Activated naive CD4-positive, alpha-beta T cell treated with anti-CD3 and anti-CD28 coated beads, Interleukin-2, amount 50 U/mL, for 24 hours (primary cell): ENCODE data around the gene CCL25.
A peak's percentile ranks its signal among the peaks of the same experiment; 100 is the strongest.

Experiments used
- H3K27ac Mint-ChIP-seq: one replicate; pipeline ENCODE4 v1.8.0; 2021; ENCODE audit warnings: mild to moderate bottlenecking, mixed read lengths
- H3K27me3 Mint-ChIP-seq: one replicate; pipeline ENCODE4 v1.8.0; 2021; ENCODE audit warnings: mixed read lengths
- H3K36me3 Mint-ChIP-seq: one replicate; pipeline ENCODE4 v1.8.0; 2021; ENCODE audit warnings: mixed read lengths
- H3K4me1 Mint-ChIP-seq: one replicate; pipeline ENCODE4 v1.8.0; 2021; ENCODE audit warnings: mixed read lengths
- H3K4me3 Mint-ChIP-seq: one replicate; pipeline ENCODE4 v1.8.0; 2021; ENCODE audit warnings: mild to moderate bottlenecking, mixed read lengths
- H3K9me3 Mint-ChIP-seq: one replicate; pipeline ENCODE4 v1.8.0; 2021; ENCODE audit warnings: mixed read lengths

Gene CCL25

DNA sequence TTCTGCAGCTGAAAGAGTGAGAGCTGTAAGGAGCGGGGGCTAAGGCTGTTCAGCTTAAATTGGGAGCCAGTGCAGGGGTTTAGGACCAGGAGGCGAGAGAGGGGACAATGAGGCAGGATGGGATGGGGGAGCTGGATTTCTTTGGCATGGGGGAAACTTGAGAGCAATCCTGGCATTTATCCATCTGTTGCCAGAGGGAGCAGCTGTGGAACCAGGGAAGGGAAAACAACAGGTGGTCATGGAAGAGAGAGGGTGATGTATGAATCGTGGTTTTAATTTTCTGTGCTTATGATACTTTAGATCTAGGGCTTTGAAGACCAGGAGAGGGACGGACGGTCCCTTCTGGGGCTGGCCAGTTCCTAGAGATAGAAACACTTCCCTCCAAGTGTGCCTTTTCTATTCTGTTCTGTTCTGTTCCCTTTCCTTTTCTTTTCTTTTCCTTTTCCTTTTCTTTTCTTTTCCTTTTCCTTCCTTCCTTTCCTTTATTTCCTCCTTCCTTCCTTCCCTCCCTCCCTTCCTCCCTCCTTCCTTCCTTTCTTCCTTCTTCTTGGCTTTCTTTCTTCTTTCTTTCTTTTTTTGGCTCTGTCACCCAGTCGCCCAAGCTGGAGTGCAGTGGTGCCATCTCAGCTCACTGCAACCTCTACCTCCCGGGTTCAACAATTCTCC, 16.0 kb upstream of the CCL25 start:
- peaks cover 4% of the 10 kb centered on the region for H3K27me3 Mint-ChIP-seq
- no peaks in the 10 kb centered on the region for H3K9me3 Mint-ChIP-seq
- H3K36me3 Mint-ChIP-seq, result no peaks in the 10 kb centered on the region
- peak overlapping the region; percentile 31 for H3K27ac Mint-ChIP-seq
- no peak overlapping the region for H3K4me3 Mint-ChIP-seq
- no peaks in the 10 kb centered on the region for H3K4me1 Mint-ChIP-seq

DNA sequence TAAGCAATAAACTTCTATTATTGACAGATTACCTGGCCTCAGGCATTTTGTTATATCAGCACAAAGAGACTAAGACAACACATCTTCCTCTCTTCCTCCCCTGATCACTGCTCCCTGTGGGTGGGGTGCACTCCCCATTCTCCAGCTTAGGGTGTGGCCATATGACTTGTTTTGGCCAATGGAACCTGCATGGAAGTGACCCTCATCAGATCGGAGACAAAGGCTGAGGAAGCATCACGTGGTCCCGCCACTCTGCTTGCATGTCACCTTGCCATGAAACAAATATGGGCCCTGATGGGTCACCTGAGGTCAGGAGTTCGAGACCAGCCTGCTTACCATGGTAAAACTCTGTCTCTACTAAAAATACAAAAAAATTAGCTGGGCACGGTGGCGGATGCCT, 13.7 kb upstream of the CCL25 start:
- H3K4me1 Mint-ChIP-seq, result no peaks in the 10 kb centered on the region
- H3K4me3 Mint-ChIP-seq, result no peak overlapping the region
- H3K9me3 Mint-ChIP-seq, result no peaks in the 10 kb centered on the region
- no peak overlapping the region for H3K27ac Mint-ChIP-seq
- peaks cover 4% of the 10 kb centered on the region for H3K27me3 Mint-ChIP-seq
- H3K36me3 Mint-ChIP-seq, result no peaks in the 10 kb centered on the region

DNA sequence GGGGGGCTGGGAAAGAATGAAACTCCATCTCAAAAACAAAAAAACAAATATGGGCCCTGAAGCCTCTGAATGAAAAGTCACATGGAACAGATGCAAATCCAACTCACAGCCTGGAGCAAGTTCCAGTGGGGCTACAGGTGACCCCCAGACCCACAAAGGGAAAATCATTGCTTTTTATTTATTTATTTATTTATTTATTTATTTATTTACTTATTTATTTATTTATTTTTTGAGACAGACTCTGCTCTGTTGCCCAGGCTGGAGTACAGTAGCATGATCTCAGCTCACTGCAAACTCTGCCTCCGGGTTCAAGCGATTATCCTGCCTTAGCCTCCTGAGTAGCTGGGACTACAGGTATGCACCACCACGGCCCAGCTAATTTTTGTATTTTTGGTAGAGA, 13.3 kb upstream of the CCL25 start:
- no peak overlapping the region for H3K27ac Mint-ChIP-seq
- peaks cover 4% of the 10 kb centered on the region for H3K27me3 Mint-ChIP-seq
- H3K9me3 Mint-ChIP-seq, result no peaks in the 10 kb centered on the region
- H3K4me3 Mint-ChIP-seq, result no peak overlapping the region
- no peaks in the 10 kb centered on the region for H3K4me1 Mint-ChIP-seq
- H3K36me3 Mint-ChIP-seq, result no peaks in the 10 kb centered on the region

DNA sequence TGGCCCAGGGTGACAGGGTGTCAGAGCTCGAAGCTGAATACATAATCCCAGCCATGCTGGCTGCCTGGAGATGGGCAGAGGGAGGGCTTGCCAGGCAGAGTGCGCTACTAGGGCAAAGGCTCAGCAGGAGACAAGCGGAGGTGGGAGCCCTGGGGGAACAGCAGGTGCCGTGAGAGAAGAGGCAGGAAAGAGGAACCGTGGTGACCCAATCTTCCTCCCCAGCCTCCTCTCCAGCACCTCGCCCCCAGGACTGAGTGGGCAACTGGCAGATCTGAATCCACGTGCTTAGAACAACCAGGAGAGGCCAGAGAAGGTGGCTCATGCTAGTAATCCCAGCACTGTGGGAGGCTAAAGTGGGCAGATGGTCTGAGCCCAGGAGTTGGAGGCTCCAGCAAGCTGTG, 11.0 kb upstream of the CCL25 start:
- no peak overlapping the region for H3K4me3 Mint-ChIP-seq
- H3K27ac Mint-ChIP-seq, result no peak overlapping the region
- no peaks in the 10 kb centered on the region for H3K9me3 Mint-ChIP-seq

GRCh38 chr19:8042900-8043299, 9.7 kb upstream of the CCL25 start:
- Mint-ChIP-seq H3K4me3 (no peak overlapping the region), H3K27ac (no peak overlapping the region), H3K27me3 (no peaks in the 10 kb centered on the region), H3K4me1 (no peaks in the 10 kb centered on the region), H3K36me3 (no peaks in the 10 kb centered on the region), H3K9me3 (no peaks in the 10 kb centered on the region)

More for the DNA sequence above, 11.0 kb upstream of the CCL25 start:
- Mint-ChIP-seq H3K4me1 (no peaks in the 10 kb centered on the region), H3K36me3 (no peaks in the 10 kb centered on the region), H3K27me3 (peaks cover 3% of the 10 kb centered on the region)

GRCh38 chr19:8044018-8044417, 8.5 kb upstream of the CCL25 start:
- no peaks in the 10 kb centered on the region for H3K27me3 Mint-ChIP-seq
- H3K9me3 Mint-ChIP-seq, result no peaks in the 10 kb centered on the region
- no peak overlapping the region for H3K4me3 Mint-ChIP-seq
- no peak overlapping the region for H3K27ac Mint-ChIP-seq
- H3K4me1 Mint-ChIP-seq, result no peaks in the 10 kb centered on the region
- peaks cover 1% of the 10 kb centered on the region for H3K36me3 Mint-ChIP-seq

- H3K4me3 Mint-ChIP-seq, result no peak overlapping the region
- H3K9me3 Mint-ChIP-seq, result no peaks in the 10 kb centered on the region
- H3K27me3 Mint-ChIP-seq, result no peaks in the 10 kb centered on the region
- H3K36me3 Mint-ChIP-seq, result peaks cover 1% of the 10 kb centered on the region
- H3K27ac Mint-ChIP-seq, result no peak overlapping the region
- peaks cover 6% of the 10 kb centered on the region for H3K4me1 Mint-ChIP-seq
Measured at GRCh38 chr19:8045872-8046568, 6.5 kb upstream of the CCL25 start.

DNA sequence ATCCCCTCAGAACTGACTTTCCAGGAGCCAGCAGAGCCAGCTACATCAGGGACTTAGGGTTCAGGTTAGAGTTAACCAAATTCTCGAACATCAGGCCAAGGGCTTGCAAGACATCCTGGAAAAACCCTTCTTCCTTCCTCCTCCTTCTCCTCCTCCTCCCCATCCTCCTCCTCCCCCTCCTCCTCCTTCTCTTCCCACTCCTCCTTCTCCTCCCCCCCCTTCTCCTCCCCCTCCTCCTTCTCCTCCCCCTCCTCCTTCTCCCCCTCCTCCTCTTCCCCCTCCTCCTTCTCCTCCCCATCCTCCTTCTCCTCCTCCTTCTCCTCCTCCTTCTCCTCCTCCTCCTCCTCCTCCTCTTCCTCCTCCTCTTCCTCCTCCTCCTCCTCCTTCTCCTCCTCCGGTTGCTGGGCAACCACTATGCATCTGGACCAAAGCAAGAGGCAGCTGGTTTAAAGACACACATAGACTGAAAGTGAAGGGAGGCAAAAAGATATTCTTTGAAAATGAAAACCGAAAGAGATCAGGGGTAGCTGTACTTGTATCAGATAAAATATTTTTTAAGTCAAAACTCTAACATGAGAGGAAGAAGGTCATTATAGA, 5.9 kb upstream of the CCL25 start:
- Mint-ChIP-seq H3K27ac (no peak overlapping the region), H3K4me1 (peaks cover 7% of the 10 kb centered on the region), H3K4me3 (no peak overlapping the region), H3K27me3 (no peaks in the 10 kb centered on the region), H3K9me3 (no peaks in the 10 kb centered on the region), H3K36me3 (peaks cover 1% of the 10 kb centered on the region)

- Mint-ChIP-seq H3K9me3 (no peaks in the 10 kb centered on the region), H3K27ac (no peak overlapping the region), H3K4me1 (peaks cover 14% of the 10 kb centered on the region), H3K36me3 (peaks cover 1% of the 10 kb centered on the region), H3K27me3 (no peaks in the 10 kb centered on the region), H3K4me3 (peak overlapping the region; percentile 78)
Measured at GRCh38 chr19:8050274-8051096, 2.1 kb upstream of the CCL25 start.

DNA sequence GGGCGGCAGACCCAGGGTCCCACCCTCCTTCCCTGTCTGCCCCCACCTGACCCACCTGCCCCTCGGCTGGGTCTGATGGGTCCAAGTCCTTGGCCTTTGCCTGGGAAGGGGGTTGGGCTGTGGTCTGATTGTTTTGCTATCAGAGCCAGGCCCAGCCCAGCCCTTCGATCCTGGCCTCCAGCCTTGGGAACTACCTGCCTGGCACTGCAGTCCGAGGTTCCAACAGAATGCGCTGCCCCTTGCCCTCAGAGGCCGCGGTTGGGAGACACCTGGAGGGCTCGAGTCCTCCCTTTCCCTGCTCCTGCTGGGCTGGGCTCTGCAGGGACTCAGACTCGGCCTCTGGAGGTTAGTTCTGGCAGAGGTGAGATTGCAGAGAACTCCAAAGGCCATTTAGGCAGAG, 1.6 kb downstream of the CCL25 start:
- no peak overlapping the region for H3K27ac Mint-ChIP-seq
- no peaks in the 10 kb centered on the region for H3K9me3 Mint-ChIP-seq
- H3K27me3 Mint-ChIP-seq, result no peaks in the 10 kb centered on the region
- peaks cover 14% of the 10 kb centered on the region for H3K4me1 Mint-ChIP-seq
- no peak overlapping the region for H3K4me3 Mint-ChIP-seq
- no peaks in the 10 kb centered on the region for H3K36me3 Mint-ChIP-seq

DNA sequence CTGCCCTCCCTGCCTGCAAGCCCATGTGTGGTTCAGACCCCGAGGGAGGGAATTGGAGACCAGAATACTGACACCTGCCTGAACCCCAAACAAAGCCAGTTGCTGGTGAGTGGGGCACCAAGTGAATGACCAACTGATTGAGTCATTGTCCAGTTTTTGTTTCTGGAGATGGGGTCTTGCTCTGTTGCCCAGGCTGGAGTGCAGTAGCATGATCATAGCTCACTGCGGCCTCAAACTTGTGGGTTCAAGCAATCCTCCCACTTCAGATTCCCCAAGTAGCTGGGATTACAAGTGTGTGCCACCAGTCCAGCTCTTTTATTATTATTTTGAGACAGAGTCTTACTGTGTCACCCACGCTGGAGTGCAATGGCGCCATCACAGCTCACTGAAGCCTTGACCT, 4.0 kb downstream of the CCL25 start:
- Mint-ChIP-seq H3K4me3 (no peak overlapping the region), H3K36me3 (no peaks in the 10 kb centered on the region)

DNA sequence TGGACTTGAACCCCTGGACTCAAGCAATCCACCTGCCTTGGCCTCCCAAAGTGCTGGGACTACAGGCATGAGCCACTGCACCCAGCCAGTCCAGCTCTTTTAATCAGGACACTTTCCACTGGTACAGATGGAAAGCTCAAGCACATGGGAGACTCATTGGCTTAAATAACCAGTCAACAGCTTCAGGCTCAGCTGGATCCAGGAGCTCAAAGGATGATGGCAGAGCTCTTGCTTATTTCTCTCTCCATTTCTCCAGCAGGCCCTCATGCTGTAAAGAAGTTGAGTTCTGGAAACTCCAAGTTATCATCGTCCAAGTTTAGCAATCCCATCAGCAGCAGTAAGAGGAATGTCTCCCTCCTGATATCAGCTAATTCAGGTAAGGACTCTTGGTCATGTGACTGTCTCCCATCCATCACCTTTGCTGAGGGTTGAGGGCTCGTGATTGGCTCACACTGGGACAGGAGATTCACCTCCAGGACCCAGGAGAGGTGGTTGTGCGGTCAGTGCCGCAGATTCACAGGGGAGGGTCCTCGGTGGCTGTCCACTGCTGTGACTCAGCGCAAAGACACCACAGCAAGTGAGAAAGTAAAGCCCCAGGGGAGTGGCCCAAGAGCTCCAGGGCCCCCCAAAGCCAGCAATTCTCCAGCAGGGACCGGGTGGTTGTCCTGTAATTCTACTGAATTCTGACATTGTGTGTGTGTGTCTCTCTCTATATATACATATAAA, 5.1 kb downstream of the CCL25 start:
- H3K4me1 Mint-ChIP-seq, result no peaks in the 10 kb centered on the region
- H3K27ac Mint-ChIP-seq, result no peak overlapping the region
- H3K27me3 Mint-ChIP-seq, result no peaks in the 10 kb centered on the region
- no peaks in the 10 kb centered on the region for H3K9me3 Mint-ChIP-seq
- no peak overlapping the region for H3K4me3 Mint-ChIP-seq
- no peaks in the 10 kb centered on the region for H3K36me3 Mint-ChIP-seq

More for the DNA sequence above, 4.0 kb downstream of the CCL25 start:
- Mint-ChIP-seq H3K4me1 (peaks cover 8% of the 10 kb centered on the region), H3K9me3 (no peaks in the 10 kb centered on the region), H3K27ac (no peak overlapping the region), H3K27me3 (no peaks in the 10 kb centered on the region)

GRCh38 chr19:8064911-8065874, 12.6 kb downstream of the CCL25 start:
- Mint-ChIP-seq H3K4me1 (no peaks in the 10 kb centered on the region), H3K9me3 (peaks cover 11% of the 10 kb centered on the region), H3K27me3 (no peaks in the 10 kb centered on the region), H3K4me3 (no peak overlapping the region), H3K36me3 (peaks cover 4% of the 10 kb centered on the region), H3K27ac (no peak overlapping the region)

DNA sequence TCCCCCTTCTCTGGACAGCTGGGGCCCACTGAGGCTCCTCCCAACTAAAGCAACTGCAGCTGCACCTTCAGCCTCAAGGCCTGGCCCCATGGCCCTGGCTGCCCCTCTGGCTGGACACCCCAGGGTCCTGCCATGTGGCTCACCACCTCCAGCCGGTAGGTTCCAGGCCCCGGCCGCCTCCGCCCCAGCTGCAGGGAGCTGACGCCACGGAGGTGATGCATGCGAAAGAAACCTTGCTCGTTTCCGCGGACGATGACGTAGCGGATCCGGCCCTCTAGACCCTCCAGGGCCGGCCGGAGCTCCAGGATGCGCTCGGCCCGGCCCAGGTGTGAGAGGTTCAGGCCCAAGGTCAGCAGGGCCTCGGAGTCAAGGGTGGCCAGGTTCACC, 13.3 kb downstream of the CCL25 start:
- H3K36me3 Mint-ChIP-seq, result peaks cover 6% of the 10 kb centered on the region
- H3K27ac Mint-ChIP-seq, result no peak overlapping the region
- no peaks in the 10 kb centered on the region for H3K27me3 Mint-ChIP-seq
- H3K4me3 Mint-ChIP-seq, result no peak overlapping the region
- H3K4me1 Mint-ChIP-seq, result no peaks in the 10 kb centered on the region
- peaks cover 14% of the 10 kb centered on the region for H3K9me3 Mint-ChIP-seq
